ENCODE measurements around the gene BLOC1S1. TPM values are rescaled to one million over a fixed set of nuclear protein-coding genes. Genes with fewer than 3 reads are reported as not detected.
A peak's percentile ranks its signal among the peaks of the same experiment; 100 is the strongest.

BLOC1S1 gene
- total RNA-seq, 3 donors from 2014 or later, result 141 to 238 (median 162) TPM

DNA sequence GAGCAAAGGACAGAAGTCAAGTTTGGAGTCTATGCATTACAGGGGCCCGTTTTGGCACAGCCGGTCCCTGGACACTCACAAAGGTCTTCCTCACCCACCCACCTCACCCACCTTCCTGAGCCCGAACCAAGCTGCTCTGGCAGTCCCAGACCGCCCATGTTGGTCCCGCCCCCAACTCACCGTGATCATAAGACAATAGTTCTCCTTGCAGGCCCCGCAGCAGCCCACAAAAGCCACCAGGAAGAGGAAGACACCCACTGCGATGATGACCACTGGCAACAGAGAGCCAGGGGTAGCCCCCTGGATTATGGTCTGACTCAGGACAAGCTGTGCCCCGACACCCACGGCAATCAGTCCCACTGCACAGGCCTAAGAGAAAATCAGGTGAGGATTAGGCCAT, 11.1 kb downstream of the BLOC1S1 start:
- Histone ChIP-seq H3K27ac (peak overlapping the region; percentile 96 to 98), H3K36me3 (no peaks in the 10 kb centered on the region), H3K4me1 (peaks cover 9 to 13% of the 10 kb centered on the region in 2 donors), H3K4me3 (peak overlapping the region; percentile 75 to 89 (median 87)), H3K9me3 (no peaks in the 10 kb centered on the region), H3K27me3 (no peaks in the 10 kb centered on the region)
- peak in 1 of 2 donors; percentile 51 for DNase-seq (ENCODE audit: low spot score in 2 of 2)
- intact Hi-C loops (cut with DNase I; ENCODE audit: low total_unique reads), result no loop called here
- no peak for TF ChIP-seq CTCF (IDR thresholded peaks at IDR 0.05)

- peak overlapping the region; percentile 96 to 98 for H3K27ac ChIP-seq
- DNase-seq (ENCODE audit: low spot score in 2 of 2), result peak in 1 of 2 donors; percentile 53
- no peaks in the 10 kb centered on the region for H3K36me3 ChIP-seq
- no peaks in the 10 kb centered on the region for H3K27me3 ChIP-seq
- intact Hi-C loops (cut with DNase I; ENCODE audit: low total_unique reads), result no loop called here
- no peaks in the 10 kb centered on the region for H3K9me3 ChIP-seq
- peaks cover 9 to 13% of the 10 kb centered on the region in 2 donors for H3K4me1 ChIP-seq
- peak overlapping the region; percentile 75 to 89 (median 87) for H3K4me3 ChIP-seq
- TF ChIP-seq POLR2AphosphoS5 (IDR thresholded peaks at IDR 0.05) (no peak), CTCF (IDR thresholded peaks at IDR 0.05) (no peak), POLR2A (IDR thresholded peaks at IDR 0.05) (no peak)
These were observed 11.9 kb downstream of the BLOC1S1 start for GRCh38 chr12:55727643-55728185.

DNA sequence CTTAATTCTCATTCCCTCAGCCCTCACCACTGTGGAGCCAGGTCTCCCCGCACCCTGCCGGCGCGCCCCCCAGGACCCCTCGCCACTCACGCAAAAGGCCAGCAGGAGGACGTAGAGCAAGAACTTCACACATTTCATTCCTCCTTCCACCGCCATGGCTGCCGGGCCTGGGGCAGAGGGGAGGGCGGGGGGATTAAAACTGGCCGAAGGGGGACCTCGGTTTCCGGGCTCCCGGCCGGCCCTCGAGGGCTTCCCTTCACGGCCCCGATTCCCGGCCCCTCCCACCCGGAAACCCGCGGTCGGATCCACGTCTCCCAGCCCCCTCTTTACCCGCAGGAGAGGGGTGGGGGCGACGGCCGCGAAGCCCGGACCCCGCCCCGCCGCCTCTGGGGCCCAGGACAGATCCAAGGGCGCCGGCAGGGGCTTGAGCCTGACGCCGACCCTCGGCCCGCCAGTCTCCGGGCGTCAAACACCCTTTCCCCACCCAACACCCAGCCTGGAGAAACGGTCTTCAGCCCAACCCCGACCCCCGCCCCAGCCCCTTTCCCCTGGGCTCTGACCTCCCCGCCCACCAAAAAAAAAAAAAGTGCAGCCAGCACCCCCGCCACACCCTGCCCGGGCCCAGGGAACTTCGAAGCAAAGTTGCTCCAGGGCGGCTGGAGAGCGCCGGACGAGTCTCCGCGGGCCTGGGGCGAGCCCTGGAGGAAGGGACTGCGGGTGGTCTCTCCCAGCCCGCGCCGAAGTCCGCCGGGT, 12.5 kb downstream of the BLOC1S1 start:
- no peaks in the 10 kb centered on the region for H3K27me3 ChIP-seq
- TF ChIP-seq POLR2A (IDR thresholded peaks at IDR 0.05) (no peak), POLR2AphosphoS5 (IDR thresholded peaks at IDR 0.05) (peak in 2 of 3 donors; percentile 27 to 36), CTCF (IDR thresholded peaks at IDR 0.05) (peak in 1 of 3 donors; percentile 8)
- peak in 1 of 2 donors; percentile 78 for DNase-seq (ENCODE audit: low spot score in 2 of 2)
- no peaks in the 10 kb centered on the region for H3K9me3 ChIP-seq
- peaks cover 9 to 13% of the 10 kb centered on the region in 2 donors for H3K4me1 ChIP-seq
- H3K4me3 ChIP-seq, result peak overlapping the region; percentile 75 to 89 (median 87)
- peak overlapping the region; percentile 96 to 98 for H3K27ac ChIP-seq
- H3K36me3 ChIP-seq, result no peaks in the 10 kb centered on the region
- intact Hi-C loops (cut with DNase I; ENCODE audit: low total_unique reads), result no loop called here

- Histone ChIP-seq H3K4me3 (peak within 1 kb of the TSS; percentile 75 to 89 (median 87)), H3K9me3 (no peaks in the 10 kb centered on the region), H3K4me1 (peaks cover 9 to 13% of the 10 kb centered on the region in 2 donors), H3K27ac (peak within 1 kb of the TSS; percentile 96 to 98), H3K27me3 (no peaks in the 10 kb centered on the region), H3K36me3 (no peaks in the 10 kb centered on the region)
- intact Hi-C loops (cut with DNase I; ENCODE audit: low total_unique reads), result no loop called here
- peak; percentile 84 to 87 for DNase-seq (ENCODE audit: low spot score in 2 of 2)
- TF ChIP-seq CTCF (IDR thresholded peaks at IDR 0.05), result no peak
- peak; percentile 22 for TF ChIP-seq POLR2A (IDR thresholded peaks at IDR 0.05)
- peak; percentile 18 to 88 (median 54) for TF ChIP-seq POLR2AphosphoS5 (IDR thresholded peaks at IDR 0.05)
These were observed 13.3 kb downstream of the BLOC1S1 start, which contains the start of gene CD63 for GRCh38 chr12:55728939-55729818. Gene CD63 (minus strand): TSS chr12:55729009. CDS start chr12:55728341, 668 bp downstream.

Data from breast epithelium (tissue), 4 donors.